WTC11 (cell line): Measurements from ENCODE around the gene PDGFRB. TPM values are rescaled to one million over a fixed set of nuclear protein-coding genes. Genes with fewer than 3 reads are reported as not detected.

Experiments used
- ATAC-seq: fragments of 200-7000 bp; cut with Tn5 transposase; 2 replicates; pipeline ENCODE4 v1.10.0; 2021; ENCODE audit warnings: mild to moderate bottlenecking, moderate library complexity
- CTCF ChIA-PET: fragments of 300-600 bp; sonication (Branson Sonifier 250); formaldehyde crosslinking; loops from one replicate; lab custom pipeline; 2021; ENCODE audit warnings: antibody characterized with exemption; lab: Charles Lee
- POLR2A ChIA-PET: fragments of 350-600 bp; sonication (Branson Sonifier 250); formaldehyde crosslinking; loops from one replicate; lab custom pipeline; 2021; ENCODE audit warnings: antibody characterized with exemption; lab: Charles Lee
- DNase-seq: peaks from one replicate; pipeline ENCODE4 v3.0.0; 2021; ENCODE audit warnings: low spot score
- H3K27ac Mint-ChIP-seq: 2 replicates; pipeline ENCODE4 v1.8.0; 2021; ENCODE audit warnings: mixed read lengths
- H3K27me3 Mint-ChIP-seq: 2 replicates; pipeline ENCODE4 v1.8.0; 2021; ENCODE audit warnings: low read depth, mild to moderate bottlenecking, moderate library complexity, mixed read lengths
- H3K36me3 Mint-ChIP-seq: 2 replicates; pipeline ENCODE4 v1.8.0; 2021; ENCODE audit warnings: mixed read lengths
- H3K4me1 Mint-ChIP-seq: 2 replicates; pipeline ENCODE4 v1.8.0; 2022; ENCODE audit warnings: mixed read lengths
- H3K4me3 Mint-ChIP-seq: 2 replicates; pipeline ENCODE4 v1.8.0; 2021; ENCODE audit warnings: mild to moderate bottlenecking, moderate library complexity, mixed read lengths
- H3K9me3 Mint-ChIP-seq: 2 replicates; pipeline ENCODE4 v1.8.0; 2021; ENCODE audit warnings: mixed read lengths
- AFF4 ChIP-seq: sonication (generic); formaldehyde crosslinking; IDR thresholded peaks from 2 replicates; pipeline ENCODE4 v1.8.1; 2023; ENCODE audit warnings: mild to moderate bottlenecking, missing genetic modification reagents, borderline replicate concordance
- CBFB ChIP-seq: sonication (generic); formaldehyde crosslinking; IDR thresholded peaks from 2 replicates; pipeline ENCODE4 v1.8.1; 2022; ENCODE audit warnings: mild to moderate bottlenecking, low read depth, missing genetic modification reagents
- CREB1 ChIP-seq: sonication (generic); formaldehyde crosslinking; IDR thresholded peaks from 2 replicates; pipeline ENCODE4 v1.8.0; 2023; ENCODE audit warnings: mild to moderate bottlenecking, missing genetic modification reagents
- ERG ChIP-seq: fragments of 250-450 bp; sonication (Bioruptor Pico); IDR thresholded peaks from 2 replicates; pipeline ENCODE4 v1.8.0; 2021; ENCODE audit warnings: mild to moderate bottlenecking
- FOXK1 ChIP-seq: sonication (generic); formaldehyde crosslinking; IDR thresholded peaks from 2 replicates; pipeline ENCODE4 v1.8.0; 2022; ENCODE audit warnings: mild to moderate bottlenecking, moderate library complexity, missing genetic modification reagents
- JUN ChIP-seq: sonication (generic); formaldehyde crosslinking; IDR thresholded peaks from 2 replicates; pipeline ENCODE4 v1.8.0; 2023; ENCODE audit warnings: mild to moderate bottlenecking, missing genetic modification reagents
- MXD4 ChIP-seq: fragments of 250-450 bp; sonication (Bioruptor Pico); IDR thresholded peaks from 2 replicates; pipeline ENCODE4 v1.8.0; 2021; ENCODE audit warnings: mild to moderate bottlenecking, moderate library complexity, borderline replicate concordance
- OVOL2 ChIP-seq: fragments of 250-450 bp; sonication (Bioruptor Pico); IDR thresholded peaks from 2 replicates; pipeline ENCODE4 v1.9.0; 2021; ENCODE audit warnings: mild to moderate bottlenecking, borderline replicate concordance
- PRDM15 ChIP-seq: sonication (generic); formaldehyde crosslinking; IDR thresholded peaks from 2 replicates; pipeline ENCODE4 v1.8.0; 2022; ENCODE audit warnings: missing genetic modification reagents
- PREB ChIP-seq: sonication (generic); formaldehyde crosslinking; IDR thresholded peaks from 2 replicates; pipeline ENCODE4 v1.8.1; 2022; ENCODE audit warnings: mild to moderate bottlenecking, missing genetic modification reagents, moderate library complexity, borderline replicate concordance
- STAT6 ChIP-seq: sonication (generic); formaldehyde crosslinking; conservative IDR thresholded peaks from 2 replicates; pipeline ENCODE4 v1.8.1; 2023; ENCODE audit warnings: mild to moderate bottlenecking, low read depth, missing genetic modification reagents, moderate library complexity
- TEAD1 ChIP-seq: sonication (generic); formaldehyde crosslinking; IDR thresholded peaks from 2 replicates; pipeline ENCODE4 v1.8.0; 2022; ENCODE audit warnings: mild to moderate bottlenecking, missing genetic modification reagents
- TP53 ChIP-seq: sonication (generic); formaldehyde crosslinking; IDR thresholded peaks from 2 replicates; pipeline ENCODE4 v1.8.1; 2023; ENCODE audit warnings: mild to moderate bottlenecking, missing genetic modification reagents
- ZNF423 ChIP-seq: fragments of 250-450 bp; sonication (Bioruptor Pico); IDR thresholded peaks from 2 replicates; pipeline ENCODE4 v2.1.2; 2022; ENCODE audit warnings: mild to moderate bottlenecking, moderate library complexity
- total RNA-seq: library from RNA; stranded (reverse); gene quantifications from 3 replicates; pipeline ENCODE4 v1.2.3, GENCODE V29; 2021
- TF ChIP-seq, protein P1 (sequence below): sonication (generic); formaldehyde crosslinking; IDR thresholded peaks from 2 replicates; pipeline ENCODE4 v1.8.1; 2023; ENCODE audit warnings: mild to moderate bottlenecking, moderate library complexity, missing genetic modification reagents
- TF ChIP-seq, protein P2 (sequence below): sonication (generic); formaldehyde crosslinking; IDR thresholded peaks from 2 replicates; pipeline ENCODE4 v1.8.1; 2022; ENCODE audit warnings: low read depth, mild to moderate bottlenecking, moderate library complexity, missing genetic modification reagents, borderline replicate concordance
- TF ChIP-seq, protein P3 (sequence below): sonication (generic); formaldehyde crosslinking; IDR thresholded peaks from 2 replicates; pipeline ENCODE4 v1.8.1; 2023; ENCODE audit warnings: mild to moderate bottlenecking, missing genetic modification reagents, moderate library complexity

Gene PDGFRB
- total RNA-seq, 1 experiment from 2014 or later, result 5.1 TPM

GRCh38 chr5:150120062-150120441, 35.6 kb downstream of the PDGFRB start:
- H3K4me1 Mint-ChIP-seq, result peaks cover 10% of the 10 kb centered on the region
- H3K27me3 Mint-ChIP-seq, result no peaks in the 10 kb centered on the region
- no peaks in the 10 kb centered on the region for H3K36me3 Mint-ChIP-seq
- ATAC-seq (no peak), DNase-seq (no peak)
- H3K4me3 Mint-ChIP-seq, result no peak overlapping the region
- CTCF ChIA-PET, result interaction anchor here (0.8 kb wide), 1 partner anchor 56 kb away, joined by 3 read pairs; no protein-coding TSS in a partner anchor
- no peak overlapping the region for H3K27ac Mint-ChIP-seq
- H3K9me3 Mint-ChIP-seq, result no peaks in the 10 kb centered on the region
- POLR2A ChIA-PET, result no interaction called here
- no peak for TF ChIP-seq CBFB (CRISPR knock-in tag)
- TF ChIP-seq JUN (CRISPR knock-in tag), result no peak
- no peak for TF ChIP-seq PREB
- TF ChIP-seq, protein P1, sequence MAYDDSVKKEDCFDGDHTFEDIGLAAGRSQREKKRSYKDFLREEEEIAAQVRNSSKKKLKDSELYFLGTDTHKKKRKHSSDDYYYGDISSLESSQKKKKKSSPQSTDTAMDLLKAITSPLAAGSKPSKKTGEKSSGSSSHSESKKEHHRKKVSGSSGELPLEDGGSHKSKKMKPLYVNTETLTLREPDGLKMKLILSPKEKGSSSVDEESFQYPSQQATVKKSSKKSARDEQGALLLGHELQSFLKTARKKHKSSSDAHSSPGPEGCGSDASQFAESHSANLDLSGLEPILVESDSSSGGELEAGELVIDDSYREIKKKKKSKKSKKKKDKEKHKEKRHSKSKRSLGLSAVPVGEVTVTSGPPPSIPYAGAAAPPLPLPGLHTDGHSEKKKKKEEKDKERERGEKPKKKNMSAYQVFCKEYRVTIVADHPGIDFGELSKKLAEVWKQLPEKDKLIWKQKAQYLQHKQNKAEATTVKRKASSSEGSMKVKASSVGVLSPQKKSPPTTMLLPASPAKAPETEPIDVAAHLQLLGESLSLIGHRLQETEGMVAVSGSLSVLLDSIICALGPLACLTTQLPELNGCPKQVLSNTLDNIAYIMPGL, result no peak
- TF ChIP-seq CREB1, result no peak
- TF ChIP-seq ERG (CRISPR knock-in tag), result no peak
- no peak for TF ChIP-seq MXD4 (CRISPR knock-in tag)
- no peak for TF ChIP-seq ZNF423 (CRISPR knock-in tag)
- TF ChIP-seq OVOL2 (CRISPR knock-in tag), result no peak
- no peak for TF ChIP-seq FOXK1 (CRISPR knock-in tag)
- no peak for TF ChIP-seq TP53 (CRISPR knock-in tag)
- TF ChIP-seq, protein P2, sequence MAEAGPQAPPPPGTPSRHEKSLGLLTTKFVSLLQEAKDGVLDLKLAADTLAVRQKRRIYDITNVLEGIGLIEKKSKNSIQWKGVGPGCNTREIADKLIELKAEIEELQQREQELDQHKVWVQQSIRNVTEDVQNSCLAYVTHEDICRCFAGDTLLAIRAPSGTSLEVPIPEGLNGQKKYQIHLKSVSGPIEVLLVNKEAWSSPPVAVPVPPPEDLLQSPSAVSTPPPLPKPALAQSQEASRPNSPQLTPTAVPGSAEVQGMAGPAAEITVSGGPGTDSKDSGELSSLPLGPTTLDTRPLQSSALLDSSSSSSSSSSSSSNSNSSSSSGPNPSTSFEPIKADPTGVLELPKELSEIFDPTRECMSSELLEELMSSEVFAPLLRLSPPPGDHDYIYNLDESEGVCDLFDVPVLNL (CRISPR knock-in tag), result no peak
- no peak for TF ChIP-seq TEAD1
- no peak for TF ChIP-seq STAT6 (CRISPR knock-in tag)
- TF ChIP-seq, protein P3, sequence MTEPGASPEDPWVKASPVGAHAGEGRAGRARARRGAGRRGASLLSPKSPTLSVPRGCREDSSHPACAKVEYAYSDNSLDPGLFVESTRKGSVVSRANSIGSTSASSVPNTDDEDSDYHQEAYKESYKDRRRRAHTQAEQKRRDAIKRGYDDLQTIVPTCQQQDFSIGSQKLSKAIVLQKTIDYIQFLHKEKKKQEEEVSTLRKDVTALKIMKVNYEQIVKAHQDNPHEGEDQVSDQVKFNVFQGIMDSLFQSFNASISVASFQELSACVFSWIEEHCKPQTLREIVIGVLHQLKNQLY (CRISPR knock-in tag), result no peak
- no peak for TF ChIP-seq AFF4 (CRISPR knock-in tag)
- TF ChIP-seq PRDM15 (CRISPR knock-in tag), result no peak
